ENCODE data around the gene EXOSC3. TPM values are rescaled to one million over a fixed set of nuclear protein-coding genes. Genes with fewer than 3 reads are reported as not detected.
A peak's percentile ranks its signal among the peaks of the same experiment; 100 is the strongest.

EXOSC3 gene
- total and polyA plus RNA-seq, 9 of the 15 experiments (the other 6 are each of a cell fraction or from before 2014, with no cell fraction given): 18.5 to 266 (median 114) TPM

DNA sequence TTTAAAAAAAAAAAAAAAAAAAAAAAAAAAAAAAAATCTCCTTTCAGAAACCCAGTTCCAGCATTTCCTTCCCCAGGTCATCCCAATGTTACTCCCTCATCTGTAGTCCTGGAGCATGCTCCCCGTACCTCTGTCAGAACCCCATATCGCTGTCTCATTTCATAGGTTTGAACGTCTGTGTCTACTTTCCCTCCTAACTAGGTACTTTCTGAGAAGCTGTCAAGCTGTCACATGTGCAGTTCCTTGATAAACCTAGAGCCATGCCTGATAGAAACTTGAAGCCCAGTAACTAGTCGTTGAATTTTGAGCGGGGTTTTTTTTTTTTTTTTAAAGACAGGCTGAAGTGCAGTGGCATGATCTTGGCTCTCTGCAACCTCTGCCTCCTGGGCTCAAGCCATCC lies 15.6 kb downstream of the EXOSC3 start (continued):
- TF ChIP-seq, protein P1, sequence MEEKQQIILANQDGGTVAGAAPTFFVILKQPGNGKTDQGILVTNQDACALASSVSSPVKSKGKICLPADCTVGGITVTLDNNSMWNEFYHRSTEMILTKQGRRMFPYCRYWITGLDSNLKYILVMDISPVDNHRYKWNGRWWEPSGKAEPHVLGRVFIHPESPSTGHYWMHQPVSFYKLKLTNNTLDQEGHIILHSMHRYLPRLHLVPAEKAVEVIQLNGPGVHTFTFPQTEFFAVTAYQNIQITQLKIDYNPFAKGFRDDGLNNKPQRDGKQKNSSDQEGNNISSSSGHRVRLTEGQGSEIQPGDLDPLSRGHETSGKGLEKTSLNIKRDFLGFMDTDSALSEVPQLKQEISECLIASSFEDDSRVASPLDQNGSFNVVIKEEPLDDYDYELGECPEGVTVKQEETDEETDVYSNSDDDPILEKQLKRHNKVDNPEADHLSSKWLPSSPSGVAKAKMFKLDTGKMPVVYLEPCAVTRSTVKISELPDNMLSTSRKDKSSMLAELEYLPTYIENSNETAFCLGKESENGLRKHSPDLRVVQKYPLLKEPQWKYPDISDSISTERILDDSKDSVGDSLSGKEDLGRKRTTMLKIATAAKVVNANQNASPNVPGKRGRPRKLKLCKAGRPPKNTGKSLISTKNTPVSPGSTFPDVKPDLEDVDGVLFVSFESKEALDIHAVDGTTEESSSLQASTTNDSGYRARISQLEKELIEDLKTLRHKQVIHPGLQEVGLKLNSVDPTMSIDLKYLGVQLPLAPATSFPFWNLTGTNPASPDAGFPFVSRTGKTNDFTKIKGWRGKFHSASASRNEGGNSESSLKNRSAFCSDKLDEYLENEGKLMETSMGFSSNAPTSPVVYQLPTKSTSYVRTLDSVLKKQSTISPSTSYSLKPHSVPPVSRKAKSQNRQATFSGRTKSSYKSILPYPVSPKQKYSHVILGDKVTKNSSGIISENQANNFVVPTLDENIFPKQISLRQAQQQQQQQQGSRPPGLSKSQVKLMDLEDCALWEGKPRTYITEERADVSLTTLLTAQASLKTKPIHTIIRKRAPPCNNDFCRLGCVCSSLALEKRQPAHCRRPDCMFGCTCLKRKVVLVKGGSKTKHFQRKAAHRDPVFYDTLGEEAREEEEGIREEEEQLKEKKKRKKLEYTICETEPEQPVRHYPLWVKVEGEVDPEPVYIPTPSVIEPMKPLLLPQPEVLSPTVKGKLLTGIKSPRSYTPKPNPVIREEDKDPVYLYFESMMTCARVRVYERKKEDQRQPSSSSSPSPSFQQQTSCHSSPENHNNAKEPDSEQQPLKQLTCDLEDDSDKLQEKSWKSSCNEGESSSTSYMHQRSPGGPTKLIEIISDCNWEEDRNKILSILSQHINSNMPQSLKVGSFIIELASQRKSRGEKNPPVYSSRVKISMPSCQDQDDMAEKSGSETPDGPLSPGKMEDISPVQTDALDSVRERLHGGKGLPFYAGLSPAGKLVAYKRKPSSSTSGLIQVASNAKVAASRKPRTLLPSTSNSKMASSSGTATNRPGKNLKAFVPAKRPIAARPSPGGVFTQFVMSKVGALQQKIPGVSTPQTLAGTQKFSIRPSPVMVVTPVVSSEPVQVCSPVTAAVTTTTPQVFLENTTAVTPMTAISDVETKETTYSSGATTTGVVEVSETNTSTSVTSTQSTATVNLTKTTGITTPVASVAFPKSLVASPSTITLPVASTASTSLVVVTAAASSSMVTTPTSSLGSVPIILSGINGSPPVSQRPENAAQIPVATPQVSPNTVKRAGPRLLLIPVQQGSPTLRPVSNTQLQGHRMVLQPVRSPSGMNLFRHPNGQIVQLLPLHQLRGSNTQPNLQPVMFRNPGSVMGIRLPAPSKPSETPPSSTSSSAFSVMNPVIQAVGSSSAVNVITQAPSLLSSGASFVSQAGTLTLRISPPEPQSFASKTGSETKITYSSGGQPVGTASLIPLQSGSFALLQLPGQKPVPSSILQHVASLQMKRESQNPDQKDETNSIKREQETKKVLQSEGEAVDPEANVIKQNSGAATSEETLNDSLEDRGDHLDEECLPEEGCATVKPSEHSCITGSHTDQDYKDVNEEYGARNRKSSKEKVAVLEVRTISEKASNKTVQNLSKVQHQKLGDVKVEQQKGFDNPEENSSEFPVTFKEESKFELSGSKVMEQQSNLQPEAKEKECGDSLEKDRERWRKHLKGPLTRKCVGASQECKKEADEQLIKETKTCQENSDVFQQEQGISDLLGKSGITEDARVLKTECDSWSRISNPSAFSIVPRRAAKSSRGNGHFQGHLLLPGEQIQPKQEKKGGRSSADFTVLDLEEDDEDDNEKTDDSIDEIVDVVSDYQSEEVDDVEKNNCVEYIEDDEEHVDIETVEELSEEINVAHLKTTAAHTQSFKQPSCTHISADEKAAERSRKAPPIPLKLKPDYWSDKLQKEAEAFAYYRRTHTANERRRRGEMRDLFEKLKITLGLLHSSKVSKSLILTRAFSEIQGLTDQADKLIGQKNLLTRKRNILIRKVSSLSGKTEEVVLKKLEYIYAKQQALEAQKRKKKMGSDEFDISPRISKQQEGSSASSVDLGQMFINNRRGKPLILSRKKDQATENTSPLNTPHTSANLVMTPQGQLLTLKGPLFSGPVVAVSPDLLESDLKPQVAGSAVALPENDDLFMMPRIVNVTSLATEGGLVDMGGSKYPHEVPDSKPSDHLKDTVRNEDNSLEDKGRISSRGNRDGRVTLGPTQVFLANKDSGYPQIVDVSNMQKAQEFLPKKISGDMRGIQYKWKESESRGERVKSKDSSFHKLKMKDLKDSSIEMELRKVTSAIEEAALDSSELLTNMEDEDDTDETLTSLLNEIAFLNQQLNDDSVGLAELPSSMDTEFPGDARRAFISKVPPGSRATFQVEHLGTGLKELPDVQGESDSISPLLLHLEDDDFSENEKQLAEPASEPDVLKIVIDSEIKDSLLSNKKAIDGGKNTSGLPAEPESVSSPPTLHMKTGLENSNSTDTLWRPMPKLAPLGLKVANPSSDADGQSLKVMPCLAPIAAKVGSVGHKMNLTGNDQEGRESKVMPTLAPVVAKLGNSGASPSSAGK (IDR thresholded peaks at IDR 0.05): peak; percentile 98
- TF ChIP-seq NR1H2 (CRISPR knock-in tag; IDR thresholded peaks at IDR 0.05) (no peak), CBX3 (IDR thresholded peaks at IDR 0.05; ENCODE audit: borderline replicate concordance in 1 of 2, low read length in 2 of 2) (peak in 1 of 2 experiments; percentile 94; a peak in 2 of 3 replicates), CBFA2T2 (conservative IDR thresholded peaks at IDR 0.05) (peak; percentile 64), ATF1 (CRISPR knock-in tag; IDR thresholded peaks at IDR 0.05) (no peak), ATF1 (tag; IDR thresholded peaks at IDR 0.05) (0 out of 2 replicates have a peak, but pooled peaks have one; percentile 15), GATA2 (CRISPR knock-in tag; IDR thresholded peaks at IDR 0.05) (0 out of 2 replicates have a peak, but pooled peaks have one; percentile 46), DMBX1 (CRISPR knock-in tag; IDR thresholded peaks at IDR 0.05; ENCODE audit: borderline replicate concordance) (peak; percentile 70; the same call in 1 of the 2 replicates), EP300 (IDR thresholded peaks at IDR 0.05; ENCODE audit: low read length) (peak; percentile 60; the same call in 1 of the 2 replicates), ZNF354B (CRISPR knock-in tag; IDR thresholded peaks at IDR 0.05) (no peak), NFATC3 (IDR thresholded peaks at IDR 0.05) (no peak), ZNF444 (CRISPR knock-in tag; IDR thresholded peaks at IDR 0.05) (no peak), LEF1 (IDR thresholded peaks at IDR 0.05) (no peak), STAG1 (CRISPR knock-in tag; IDR thresholded peaks at IDR 0.05; ENCODE audit: borderline replicate concordance) (no peak), NR4A1 (CRISPR knock-in tag; IDR thresholded peaks at IDR 0.05) (no peak), NR4A1 (tag; IDR thresholded peaks at IDR 0.05) (0 out of 2 replicates have a peak, but pooled peaks have one; percentile 30), CBX1 (IDR thresholded peaks at IDR 0.05; ENCODE audit: low read depth) (no peak), PTTG1 (tag; IDR thresholded peaks at IDR 0.05; ENCODE audit: low read depth) (no peak), RB1 (IDR thresholded peaks at IDR 0.05; ENCODE audit: low read depth) (peak; percentile 57; the same call in 1 of the 2 replicates)
- TF ChIP-seq, protein P2, sequence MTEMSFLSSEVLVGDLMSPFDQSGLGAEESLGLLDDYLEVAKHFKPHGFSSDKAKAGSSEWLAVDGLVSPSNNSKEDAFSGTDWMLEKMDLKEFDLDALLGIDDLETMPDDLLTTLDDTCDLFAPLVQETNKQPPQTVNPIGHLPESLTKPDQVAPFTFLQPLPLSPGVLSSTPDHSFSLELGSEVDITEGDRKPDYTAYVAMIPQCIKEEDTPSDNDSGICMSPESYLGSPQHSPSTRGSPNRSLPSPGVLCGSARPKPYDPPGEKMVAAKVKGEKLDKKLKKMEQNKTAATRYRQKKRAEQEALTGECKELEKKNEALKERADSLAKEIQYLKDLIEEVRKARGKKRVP (CRISPR knock-in tag; IDR thresholded peaks at IDR 0.05): no peak

Data from K562 (cell line).